HK-2 (cell line): ENCODE measurements around the gene CDO1.
"Not testable (repeated sequence)": the region's sequence is repeated elsewhere in the genome, so short reads cannot be mapped to it uniquely, and the experiment has no call there.

Experiments used
- DNase-seq: peaks from one replicate; pipeline ENCODE4 v3.0.0-alpha.2; 2018; ENCODE audit not compliant: unreplicated experiment

The CDO1 gene

DNA sequence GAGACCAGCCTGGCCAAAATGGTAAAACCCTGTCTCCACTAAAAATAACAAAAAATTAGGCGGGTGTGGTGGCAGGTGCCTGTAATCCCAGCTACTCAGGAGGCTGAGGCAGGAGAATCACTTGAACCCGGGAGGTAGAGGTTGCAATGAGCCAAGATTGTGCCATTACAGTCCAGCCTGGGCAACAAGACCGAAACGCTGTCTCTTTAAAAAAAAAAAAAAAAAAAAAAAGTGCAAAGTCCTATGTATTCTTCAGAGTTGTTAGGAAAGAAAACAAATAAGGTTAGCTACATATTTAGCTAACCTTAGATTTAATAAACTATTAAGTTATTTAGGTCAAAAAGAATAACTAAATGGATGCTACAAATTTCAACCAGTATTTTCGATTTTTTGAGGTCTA lies 13.5 kb upstream of the CDO1 start:
- no peak for DNase-seq

DNA sequence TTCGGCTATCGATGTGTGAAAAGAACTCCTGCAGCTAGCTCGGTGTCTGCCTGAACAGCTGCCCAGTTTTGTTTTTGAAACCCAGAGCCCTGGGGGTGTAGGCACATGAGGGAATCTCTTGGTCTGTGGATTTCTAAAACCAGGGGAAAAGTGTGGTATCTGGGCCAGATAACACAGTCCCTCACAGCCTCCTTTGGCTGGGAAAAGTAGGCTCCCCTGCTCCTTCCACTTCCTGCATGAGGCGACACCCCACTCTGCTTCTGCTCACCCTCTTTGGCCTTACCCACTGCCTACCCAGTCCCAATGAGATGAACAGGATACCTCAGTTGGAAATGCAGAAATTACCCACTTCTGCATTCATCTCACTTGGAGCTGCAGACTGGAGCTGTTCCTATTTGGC lies 9.5 kb upstream of the CDO1 start:
- DNase-seq = no peak

DNA sequence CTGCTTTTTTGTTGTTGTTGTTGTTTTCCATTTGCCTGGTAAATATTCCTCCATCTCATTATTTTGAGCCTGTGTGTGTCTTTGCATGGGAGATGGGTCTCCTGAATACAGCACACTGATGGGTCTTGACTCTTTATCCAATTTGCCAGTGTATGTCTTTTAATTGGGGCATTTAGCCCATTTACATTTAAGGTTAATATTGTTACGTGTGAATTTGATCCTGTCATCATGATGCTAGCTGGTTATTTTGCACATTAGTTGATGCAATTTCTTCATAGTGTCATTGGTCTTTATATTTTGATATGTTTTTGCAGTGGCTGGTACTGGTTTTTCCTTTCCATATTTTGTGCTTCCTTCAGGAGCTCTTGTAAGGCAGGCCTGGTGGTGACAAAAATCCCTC lies 8.5 kb upstream of the CDO1 start:
- DNase-seq = not testable (repeated sequence)

DNA sequence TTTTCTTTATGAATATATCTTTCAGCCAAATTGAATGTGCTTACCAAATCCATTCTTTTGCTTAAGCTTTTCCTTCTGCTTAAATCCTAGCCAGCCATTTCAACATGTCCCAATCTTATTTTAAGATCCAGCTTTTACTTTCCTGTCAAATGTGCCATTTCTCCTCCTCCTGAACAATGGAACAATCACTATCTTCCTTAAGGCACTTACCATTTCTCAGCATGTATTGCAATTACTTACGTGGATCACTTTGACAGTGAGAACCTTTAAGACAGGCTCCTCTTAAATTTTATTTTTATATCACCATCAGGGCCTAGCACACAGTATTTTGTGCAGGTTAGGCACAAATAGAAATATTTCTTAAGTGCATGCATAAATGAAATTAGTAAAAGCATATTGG lies 4.4 kb upstream of the CDO1 start:
- DNase-seq = no peak

DNA sequence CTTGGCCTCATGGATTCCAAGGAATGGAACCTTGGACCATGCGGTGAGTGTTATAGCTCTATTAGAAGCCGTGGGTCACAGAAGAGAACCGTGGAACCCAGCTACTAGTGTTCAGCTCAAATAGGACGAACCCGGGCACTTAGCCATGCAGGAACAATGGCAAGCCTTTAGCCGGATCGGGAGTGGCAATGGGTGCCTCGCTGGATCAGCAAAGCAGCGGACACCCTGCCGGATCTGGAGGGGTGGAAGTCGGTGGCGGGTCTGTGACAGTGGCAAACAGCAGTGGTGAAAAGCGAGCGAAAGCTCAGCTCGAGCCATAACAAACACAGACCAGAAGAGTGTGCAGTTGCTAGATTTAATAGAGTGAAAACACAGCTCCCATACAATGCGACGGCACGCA lies 2.4 kb upstream of the CDO1 start:
- DNase-seq = no peak

DNA sequence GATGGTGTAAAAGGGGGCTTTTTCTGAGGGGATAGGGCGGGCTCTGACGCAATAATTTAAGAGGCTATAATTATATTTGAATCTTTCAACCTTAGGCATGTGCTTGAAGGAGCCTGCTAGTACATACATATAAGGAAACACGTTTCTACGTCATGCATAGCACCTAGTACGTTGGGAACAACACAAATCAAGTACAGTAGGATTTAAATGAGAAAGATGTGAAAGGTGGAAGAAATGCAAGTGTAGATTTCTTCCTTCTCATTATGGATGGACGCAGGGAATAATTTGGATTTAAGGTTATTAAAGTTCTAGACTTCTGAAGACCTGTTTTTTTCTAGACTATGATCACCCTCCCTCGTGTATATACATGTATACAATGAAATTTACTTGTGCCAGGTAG lies 927 bp upstream of the CDO1 start:
- no peak for DNase-seq

DNA sequence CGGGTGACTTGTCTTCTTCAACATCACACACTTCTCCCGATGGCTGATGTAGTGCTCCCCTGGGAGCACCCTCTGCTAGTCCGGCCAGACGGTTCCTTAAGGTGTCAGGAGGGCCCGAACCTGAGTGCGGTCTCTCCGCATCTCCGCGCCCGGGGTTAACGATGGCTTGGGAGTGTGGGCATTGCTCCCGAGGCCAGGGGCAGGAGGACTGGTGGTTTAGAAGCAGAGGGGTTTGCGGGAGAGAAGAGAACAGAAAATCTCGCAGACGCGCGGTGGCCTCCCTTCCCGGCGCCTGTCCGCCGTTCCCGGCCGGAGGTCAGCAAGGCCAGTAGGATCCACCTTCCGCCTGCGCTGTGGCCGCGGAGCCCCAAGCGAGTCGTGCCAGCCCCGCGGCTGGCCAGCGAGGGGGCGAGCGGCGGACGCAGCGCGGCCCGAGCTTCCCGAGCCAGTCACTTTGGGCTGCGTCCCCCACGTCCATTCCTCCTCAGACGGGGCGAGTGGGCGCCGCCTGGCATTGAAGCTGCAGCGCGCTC lies 700 bp downstream of the CDO1 start:
- no peak for DNase-seq

DNA sequence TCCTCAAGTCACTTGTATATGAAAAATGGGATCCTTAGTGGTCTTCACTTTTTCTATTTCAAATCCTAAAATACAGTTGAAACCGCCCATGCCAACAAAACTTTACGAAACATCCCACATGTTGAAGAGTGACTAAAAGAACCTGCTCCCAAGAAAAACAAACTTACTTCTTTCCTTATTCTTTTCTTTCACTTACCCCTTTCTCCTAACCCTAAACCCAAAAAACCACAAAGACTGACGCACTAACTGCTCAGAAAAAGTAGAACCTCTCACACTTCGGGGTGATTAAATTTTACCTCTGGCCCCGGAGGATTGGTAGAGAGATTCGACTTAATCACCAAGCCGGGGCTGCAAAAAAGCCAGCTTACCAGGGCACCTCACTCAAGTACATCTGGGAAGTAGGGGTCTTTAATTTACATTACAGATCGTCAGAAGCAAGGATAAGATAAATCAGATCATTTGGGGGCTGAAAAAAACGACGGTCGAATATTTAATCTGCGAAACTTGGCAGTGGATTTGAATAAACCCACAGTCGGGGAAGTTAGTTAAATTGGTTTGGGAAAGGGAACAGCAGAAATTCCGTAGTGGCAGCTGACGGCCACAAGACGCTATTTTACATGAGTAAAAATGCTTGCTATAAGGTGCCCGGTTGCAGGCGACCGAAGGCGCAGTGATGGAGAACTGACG lies 1.3 kb downstream of the CDO1 start:
- DNase-seq = no peak

DNA sequence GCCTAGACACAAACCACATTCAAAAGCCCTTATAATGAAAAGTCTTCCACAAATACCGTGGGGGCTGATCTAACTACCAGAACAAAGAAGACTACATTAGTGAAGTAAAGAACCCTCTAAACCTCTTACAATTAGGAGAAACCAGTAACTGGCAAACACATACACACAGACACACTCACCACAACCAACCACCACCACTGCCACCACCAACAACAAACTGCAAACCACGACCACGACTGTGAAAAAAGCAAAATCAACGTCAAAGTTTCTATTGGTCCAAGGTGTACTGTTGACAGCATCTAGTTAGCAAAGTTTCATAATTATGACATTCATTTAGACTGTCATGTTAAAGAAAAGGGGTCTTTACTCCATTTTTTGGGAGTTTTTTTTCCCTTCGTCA lies 2.7 kb downstream of the CDO1 start:
- no peak for DNase-seq

DNA sequence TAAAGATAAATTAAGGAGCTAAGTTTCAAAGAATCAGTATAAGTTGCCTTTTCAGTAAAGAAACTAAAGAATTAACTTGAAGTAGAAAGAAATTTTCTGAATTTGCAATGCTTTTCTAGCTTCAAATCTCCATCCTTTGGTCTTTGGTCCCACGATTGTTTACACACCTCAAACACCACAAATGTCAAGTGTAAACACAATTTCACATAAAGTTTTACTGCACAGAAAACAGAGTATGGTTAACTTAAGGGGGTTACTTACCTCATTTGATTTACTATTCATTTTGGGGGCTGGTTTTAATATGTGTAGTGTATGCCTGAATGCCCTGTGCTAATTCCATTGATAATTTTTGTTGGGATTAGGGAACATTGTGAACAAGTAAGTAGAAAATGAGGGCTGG lies 4.1 kb downstream of the CDO1 start:
- DNase-seq = no peak

DNA sequence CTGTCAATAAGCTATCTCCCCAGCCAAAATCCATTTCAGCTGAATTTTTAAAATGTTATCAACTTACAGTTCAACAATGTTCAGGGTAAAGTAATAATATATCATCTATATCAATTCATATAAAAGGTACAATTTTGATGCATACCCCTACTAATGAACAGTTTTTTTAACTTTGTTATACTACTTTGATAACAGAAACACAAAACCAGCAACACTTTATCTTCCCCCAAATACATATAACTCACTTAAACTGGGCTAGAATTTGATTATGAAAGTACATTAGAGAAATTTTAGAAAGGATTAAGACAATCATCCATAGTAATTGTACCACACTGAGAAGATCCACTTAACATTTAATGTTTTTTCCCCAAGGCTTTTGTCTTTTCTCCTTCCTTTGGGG lies 5.1 kb downstream of the CDO1 start:
- DNase-seq = no peak

DNA sequence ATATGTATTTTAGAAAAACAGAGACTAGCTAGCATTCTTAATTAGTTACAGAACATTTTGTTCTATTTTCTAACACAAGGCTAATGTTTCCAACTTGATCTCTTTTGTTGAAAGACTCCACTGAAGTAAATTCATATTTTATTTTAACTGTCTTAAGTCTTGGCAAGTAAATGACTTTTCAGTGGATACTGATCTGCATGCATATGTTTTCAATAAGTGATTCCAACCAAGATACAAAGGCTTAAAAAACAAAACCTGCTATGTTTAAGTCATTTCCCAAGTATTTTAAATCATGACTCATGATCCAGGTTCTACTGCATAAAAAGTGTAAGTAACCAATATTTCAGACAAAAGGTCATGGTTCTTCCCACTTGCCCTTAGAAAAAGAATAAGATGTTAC lies 5.7 kb downstream of the CDO1 start:
- DNase-seq = no peak

DNA sequence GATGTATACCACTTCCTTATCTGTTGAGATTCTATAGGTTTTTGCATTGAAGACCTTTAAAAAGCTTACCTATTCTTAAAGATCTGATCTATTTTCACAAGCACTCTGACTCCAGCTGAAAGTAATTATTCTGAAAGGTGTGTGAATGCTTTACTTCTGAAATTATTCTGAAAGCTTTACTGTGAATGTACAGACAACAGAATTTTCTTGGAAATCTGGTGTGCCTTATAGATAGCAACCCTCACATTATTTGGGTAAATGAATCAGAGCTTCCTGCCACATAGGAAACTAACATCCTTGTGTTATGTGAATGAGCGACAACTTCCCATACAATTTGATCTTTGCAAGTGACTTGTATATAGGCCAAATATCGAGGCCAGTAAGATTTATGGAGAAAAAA lies 6.5 kb downstream of the CDO1 start:
- DNase-seq = no peak

DNA sequence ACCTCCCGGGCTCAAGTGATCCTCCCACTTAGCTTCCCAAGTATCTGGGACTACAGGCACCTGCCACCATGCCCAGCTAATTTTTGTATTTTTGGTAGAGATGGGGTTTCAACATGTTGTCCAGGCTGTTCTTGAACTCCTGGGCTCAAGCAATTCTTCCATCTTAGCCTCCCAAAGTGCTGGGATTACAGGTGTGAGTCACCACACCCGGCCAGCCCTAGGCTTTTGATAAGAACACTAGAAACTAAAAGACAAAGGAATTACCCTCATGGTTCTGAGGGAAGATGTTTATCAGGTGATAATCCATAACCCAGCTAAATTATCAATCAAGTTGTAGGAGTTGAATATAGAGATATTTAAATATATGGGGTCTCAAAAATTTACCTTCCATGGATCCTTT lies 8.4 kb downstream of the CDO1 start:
- DNase-seq = not testable (repeated sequence)

DNA sequence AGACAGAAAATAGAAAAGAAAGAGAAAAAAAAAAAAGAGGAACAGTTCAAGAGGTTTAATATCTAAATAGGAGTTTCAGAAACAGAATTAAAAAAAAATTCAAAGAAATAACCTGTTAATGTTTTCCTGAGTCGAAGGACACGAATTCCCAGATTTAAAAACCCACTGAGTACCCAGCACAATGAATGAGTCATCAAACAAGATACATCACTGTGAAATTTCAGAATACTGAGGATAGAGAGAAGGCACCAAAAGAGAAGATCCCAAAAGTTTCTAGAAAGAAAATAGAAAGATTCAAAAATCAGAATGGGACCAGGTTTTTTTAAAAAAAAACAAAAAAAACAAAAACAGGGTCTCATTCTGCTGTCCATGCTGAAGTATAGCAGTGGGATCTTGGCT lies 8.8 kb downstream of the CDO1 start:
- no peak for DNase-seq

DNA sequence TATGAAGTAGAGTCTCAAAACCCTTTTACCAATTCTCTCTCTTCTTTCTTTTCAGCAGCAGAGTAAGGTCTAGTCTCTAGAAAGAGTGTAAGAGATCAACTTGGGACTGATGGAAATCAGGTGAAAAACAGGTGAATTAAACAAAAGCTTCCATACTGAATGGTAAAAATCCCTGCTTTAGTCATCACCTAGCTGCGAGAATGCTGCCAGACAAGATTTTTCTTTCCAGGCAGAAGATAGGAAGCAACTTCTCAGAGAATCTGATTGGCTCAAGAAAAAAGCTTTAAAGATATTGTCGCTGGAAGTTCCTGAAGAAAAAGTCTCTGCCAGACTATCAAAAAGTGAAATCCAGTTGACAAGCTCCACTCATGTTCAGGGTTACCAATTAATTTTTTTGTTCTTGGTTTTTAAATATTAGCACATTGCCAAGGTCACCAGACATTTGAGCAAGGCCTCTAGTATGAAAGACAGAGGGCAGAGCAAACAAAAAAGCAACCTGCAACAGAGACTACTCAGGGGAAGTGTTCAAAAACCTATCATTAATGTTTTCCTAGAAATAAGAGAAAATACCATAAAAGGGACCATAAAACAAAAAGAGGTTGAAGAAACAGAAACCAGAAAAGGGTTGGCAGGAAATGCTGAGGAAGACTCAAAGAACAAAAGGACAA lies 9.3 kb downstream of the CDO1 start:
- no peak for DNase-seq

DNA sequence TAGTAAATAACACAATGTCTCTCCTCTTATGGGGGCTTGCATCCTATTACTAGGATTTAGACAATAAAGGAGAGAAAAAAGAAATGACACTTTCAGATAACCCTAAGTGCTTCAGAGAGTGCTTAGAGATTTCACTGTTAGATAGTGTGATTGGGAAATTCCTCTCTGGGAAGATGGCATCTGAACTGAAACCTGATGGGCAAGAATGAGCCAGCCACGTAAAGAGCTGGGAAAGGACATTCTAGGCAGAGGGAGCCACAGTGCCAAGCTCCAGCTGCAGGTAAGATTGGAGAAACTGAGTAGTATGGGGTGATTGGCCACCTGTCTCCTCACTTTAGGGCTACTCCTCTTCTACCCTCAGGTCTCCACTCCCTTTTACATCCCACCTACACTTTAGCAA lies 14.5 kb downstream of the CDO1 start:
- DNase-seq = no peak

DNA sequence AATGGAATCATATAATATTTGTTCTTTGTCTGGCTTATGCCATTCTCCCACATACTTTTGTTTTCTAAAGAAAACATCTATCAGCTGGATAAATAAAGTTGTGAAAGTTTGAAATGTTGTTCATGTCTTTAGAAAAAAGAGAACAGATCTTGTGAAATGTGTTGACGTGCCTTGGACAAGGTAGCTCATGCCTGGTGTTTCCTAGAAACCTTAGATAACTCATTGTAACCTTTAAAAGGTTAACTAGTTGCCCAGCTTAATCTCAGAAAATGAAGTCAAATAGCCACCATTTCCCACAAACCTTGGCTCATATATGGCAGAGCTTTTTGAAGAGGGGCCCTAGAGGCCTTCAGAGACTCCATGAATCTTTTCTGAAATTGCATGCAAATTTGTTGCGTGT lies 15.3 kb downstream of the CDO1 start:
- no peak for DNase-seq

DNA sequence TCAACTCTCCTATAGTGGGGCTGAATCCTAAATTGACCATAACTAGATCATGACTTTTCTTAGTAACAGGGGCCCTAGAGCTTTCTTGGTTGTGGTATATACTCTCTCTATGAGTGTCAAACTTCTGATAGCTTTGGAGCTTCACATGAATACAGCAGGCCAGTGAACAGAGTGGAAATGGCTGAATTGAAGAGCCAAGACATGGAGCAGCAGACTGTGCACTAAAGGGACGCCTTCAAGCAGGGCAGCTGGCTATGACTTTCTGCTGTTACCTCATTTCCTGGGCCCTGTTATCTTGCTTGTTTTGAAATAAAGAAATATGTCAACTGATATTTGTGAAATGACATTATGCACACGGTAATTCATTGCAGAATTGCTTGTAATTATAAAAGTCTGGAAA lies 16.4 kb downstream of the CDO1 start:
- no peak for DNase-seq

DNA sequence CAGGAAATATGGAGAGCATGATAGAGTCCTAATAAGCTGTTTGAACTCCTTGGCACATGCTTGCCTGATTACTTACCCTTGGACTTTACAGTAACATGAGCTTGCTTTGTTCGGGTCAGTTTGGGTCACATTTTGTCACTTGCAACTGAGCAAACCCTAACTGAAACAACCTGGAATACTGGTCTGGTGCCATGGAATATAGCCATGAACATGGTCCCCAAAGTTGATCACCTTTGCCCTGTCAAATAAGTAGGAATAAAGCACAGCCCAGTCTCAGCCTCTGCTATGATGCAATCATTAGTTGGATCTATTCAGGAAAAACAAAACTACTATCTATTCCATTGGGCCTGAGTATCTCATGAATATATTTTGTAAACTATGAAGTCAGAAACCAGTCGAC lies 18.2 kb downstream of the CDO1 start:
- no peak for DNase-seq

DNA sequence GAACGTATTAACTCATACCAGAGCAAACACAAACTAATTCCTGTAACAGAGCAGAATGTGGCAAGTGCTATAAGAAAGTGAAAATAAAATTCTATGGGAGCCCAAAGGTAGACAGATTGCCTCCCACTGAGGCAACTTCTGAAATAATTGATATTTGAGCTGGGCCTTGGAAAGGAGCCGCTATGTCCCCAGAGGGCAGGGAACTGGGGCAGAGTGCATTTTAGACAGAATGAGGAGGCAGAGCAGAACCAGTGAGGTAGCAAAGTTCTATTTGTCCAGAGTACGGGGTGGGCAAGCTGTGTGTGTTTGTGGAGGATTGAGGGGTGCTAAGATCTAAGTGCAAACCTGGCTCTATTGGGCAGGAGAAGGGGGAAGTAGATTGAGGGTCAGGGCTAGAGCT lies 19.8 kb downstream of the CDO1 start:
- DNase-seq = no peak

DNA sequence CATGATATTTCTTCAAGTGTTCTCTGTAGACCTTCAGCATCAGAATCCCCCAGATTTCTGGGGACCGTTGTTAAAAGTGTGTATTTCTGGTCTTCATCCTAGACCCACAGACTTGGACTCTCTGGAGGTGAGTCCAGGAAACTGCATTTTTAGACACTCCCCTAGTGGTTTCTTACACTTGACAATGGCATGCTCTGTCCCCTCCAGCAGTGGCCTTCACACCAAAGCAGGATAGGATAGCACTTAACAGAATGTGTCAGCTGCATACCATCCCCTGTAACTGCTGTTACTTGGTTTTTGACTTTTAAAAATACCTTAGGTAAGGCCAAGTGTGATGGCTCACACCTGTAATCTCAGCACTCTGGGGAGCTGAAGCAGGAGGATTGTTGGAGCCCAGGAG lies 20.8 kb downstream of the CDO1 start:
- no peak for DNase-seq

DNA sequence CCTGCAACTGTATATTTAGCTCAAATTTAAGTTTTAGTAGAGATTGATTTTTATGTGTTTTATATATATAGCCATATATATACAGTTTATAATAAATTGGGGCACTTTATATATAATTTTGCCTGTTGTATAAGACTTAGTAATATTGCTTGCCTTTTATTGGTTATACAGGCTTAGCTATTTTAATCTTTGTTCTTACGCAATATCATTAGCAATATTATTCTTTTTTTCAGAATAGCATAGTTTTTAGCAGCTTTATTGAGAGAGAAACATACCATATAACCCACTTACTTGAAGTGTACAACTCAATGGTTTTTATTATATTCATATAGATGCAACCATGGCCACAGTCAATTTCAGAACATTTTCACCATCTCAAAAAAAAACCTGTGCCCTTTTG lies 28.0 kb downstream of the CDO1 start:
- no peak for DNase-seq

DNA sequence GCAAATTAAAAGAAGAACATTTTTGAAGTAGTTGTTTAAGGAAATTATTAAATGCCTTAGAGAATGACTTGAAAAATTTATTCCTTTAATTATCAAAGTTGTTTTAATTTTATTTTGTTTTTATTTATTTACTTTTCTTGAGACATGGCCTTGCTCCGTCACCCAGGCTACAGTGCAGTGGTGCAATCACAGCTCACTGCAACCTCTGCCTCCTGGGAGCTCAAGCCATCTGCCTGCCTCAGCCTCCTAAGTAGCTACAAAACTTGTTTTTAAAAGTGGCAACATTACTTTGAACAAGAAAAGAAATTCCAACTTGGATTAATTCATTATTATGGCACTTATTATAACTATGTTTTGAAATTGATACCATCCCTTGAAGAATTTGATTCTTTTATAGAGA lies 29.0 kb downstream of the CDO1 start:
- no peak for DNase-seq
